ENCODE measurements around the gene PDE3A.

Gene PDE3A

GRCh38 chr12:20494851-20495250 lies 126.5 kb downstream of the PDE3A start:
- DNase-seq (ENCODE audit: low read depth): no peak
- in situ Hi-C loops (cut with HindIII; ENCODE audit: low sequenced_read_pairs): no loop called here

GRCh38 chr12:20495997-20496396 lies 127.7 kb downstream of the PDE3A start:
- no peak for DNase-seq (ENCODE audit: low read depth)
- no peak overlapping the region for H3K4me3 ChIP-seq (ENCODE audit: low read depth, low read length)
- in situ Hi-C loops (cut with HindIII; ENCODE audit: low sequenced_read_pairs): no loop called here
- no peak for TF ChIP-seq CTCF (IDR thresholded peaks at IDR 0.05; ENCODE audit: low read depth, low read length, missing control alignments)

More at GRCh38 chr12:20494851-20495250, 126.5 kb downstream of the PDE3A start:
- TF ChIP-seq CTCF (IDR thresholded peaks at IDR 0.05; ENCODE audit: low read depth, low read length, missing control alignments): no peak
- no peak overlapping the region for H3K4me3 ChIP-seq (ENCODE audit: low read depth, low read length)

- no peak overlapping the region for H3K4me3 ChIP-seq (ENCODE audit: low read depth, low read length)
- no peak for DNase-seq (ENCODE audit: low read depth)
- no peak for TF ChIP-seq CTCF (IDR thresholded peaks at IDR 0.05; ENCODE audit: low read depth, low read length, missing control alignments)
- in situ Hi-C loops (cut with HindIII; ENCODE audit: low sequenced_read_pairs): no loop called here
These were observed 129.4 kb downstream of the PDE3A start for GRCh38 chr12:20497707-20498106.

- no peak for TF ChIP-seq CTCF (IDR thresholded peaks at IDR 0.05; ENCODE audit: low read depth, low read length, missing control alignments)
- in situ Hi-C loops (cut with HindIII; ENCODE audit: low sequenced_read_pairs): no loop called here
These were observed 133.6 kb downstream of the PDE3A start for GRCh38 chr12:20501958-20502357.

GRCh38 chr12:20503858-20504257 lies 135.5 kb downstream of the PDE3A start:
- in situ Hi-C loops (cut with HindIII; ENCODE audit: low sequenced_read_pairs): no loop called here
- no peak for DNase-seq (ENCODE audit: low read depth)
- no peak for TF ChIP-seq CTCF (IDR thresholded peaks at IDR 0.05; ENCODE audit: low read depth, low read length, missing control alignments)

More at GRCh38 chr12:20501958-20502357, 133.6 kb downstream of the PDE3A start:
- H3K4me3 ChIP-seq (ENCODE audit: low read depth, low read length): no peak overlapping the region
- DNase-seq (ENCODE audit: low read depth): no peak

GRCh38 chr12:20505056-20505455 lies 136.7 kb downstream of the PDE3A start:
- H3K4me3 ChIP-seq (ENCODE audit: low read depth, low read length): no peak overlapping the region
- TF ChIP-seq CTCF (IDR thresholded peaks at IDR 0.05; ENCODE audit: low read depth, low read length, missing control alignments): no peak
- in situ Hi-C loops (cut with HindIII; ENCODE audit: low sequenced_read_pairs): no loop called here
- DNase-seq (ENCODE audit: low read depth): no peak

More at GRCh38 chr12:20503858-20504257, 135.5 kb downstream of the PDE3A start:
- H3K4me3 ChIP-seq (ENCODE audit: low read depth, low read length): no peak overlapping the region

- in situ Hi-C loops (cut with HindIII; ENCODE audit: low sequenced_read_pairs): no loop called here
- TF ChIP-seq CTCF (IDR thresholded peaks at IDR 0.05; ENCODE audit: low read depth, low read length, missing control alignments): no peak
- no peak for DNase-seq (ENCODE audit: low read depth)
- H3K4me3 ChIP-seq (ENCODE audit: low read depth, low read length): no peak overlapping the region
These were observed 138.7 kb downstream of the PDE3A start for GRCh38 chr12:20507056-20507455.

Measured in astrocyte of the cerebellum (primary cell).